SH-SY5Y (cell line): ENCODE results near the gene ATG9A.

Experiments used
- GATA2 ChIP-seq: IDR thresholded peaks from 2 replicates; pipeline ENCODE4 v1.6.1; 2011; ENCODE audit warnings: mild to moderate bottlenecking, low read depth, low read length
- GATA3 ChIP-seq: IDR thresholded peaks from 2 replicates; pipeline ENCODE4 v1.6.1; 2011; ENCODE audit warnings: low read depth, mild to moderate bottlenecking, low read length, moderate library complexity

Gene ATG9A

GRCh38 chr2:219209236-219210195 is 19.9 kb downstream of the ATG9A start:
- no peak for TF ChIP-seq GATA2
- TF ChIP-seq GATA3: no peak

- TF ChIP-seq GATA3 (no peak), GATA2 (no peak)
Measured at GRCh38 chr2:219207884-219208740, 21.3 kb downstream of the ATG9A start.

GRCh38 chr2:219207134-219207883 is 22.1 kb downstream of the ATG9A start:
- TF ChIP-seq GATA3 (no peak), GATA2 (no peak)

GRCh38 chr2:219206328-219207133 is 22.9 kb downstream of the ATG9A start, which contains the start of gene ZFAND2B:
Gene ZFAND2B, plus strand, starts transcription at chr2:219206782. Its CDS starts 206 bp downstream, at chr2:219206988.
- TF ChIP-seq GATA2: no peak
- no peak for TF ChIP-seq GATA3

GRCh38 chr2:219205981-219206327 is 23.5 kb downstream of the ATG9A start:
- TF ChIP-seq GATA2 (no peak), GATA3 (no peak)

- TF ChIP-seq GATA3 (no peak), GATA2 (no peak)
Measured at GRCh38 chr2:219205165-219205538, 24.3 kb downstream of the ATG9A start.

- TF ChIP-seq GATA3 (no peak), GATA2 (no peak)
Measured at GRCh38 chr2:219204425-219205164, 24.8 kb downstream of the ATG9A start.

- TF ChIP-seq GATA3: no peak
- TF ChIP-seq GATA2: no peak
Measured at GRCh38 chr2:219199470-219200211, 29.8 kb downstream of the ATG9A start.

- TF ChIP-seq GATA2 (no peak), GATA3 (no peak)
Measured at GRCh38 chr2:219198974-219199373, 30.5 kb downstream of the ATG9A start.

- TF ChIP-seq GATA2 (no peak), GATA3 (no peak)
Measured at GRCh38 chr2:219197388-219197787, 32.0 kb downstream of the ATG9A start.

GRCh38 chr2:219186754-219187456 is 42.5 kb downstream of the ATG9A start:
- TF ChIP-seq GATA2 (no peak), GATA3 (no peak)
